Ishikawa (cell line): ENCODE measurements around the gene TAF4.

Experiments
- CEBPB ChIP-seq: IDR thresholded peaks from 2 replicates; pipeline ENCODE4 v1.6.1; 2012
- CREB1 ChIP-seq: IDR thresholded peaks from 2 replicates; pipeline ENCODE4 v1.6.1; 2012; ENCODE audit warnings: low read depth
- EGR1 ChIP-seq: IDR thresholded peaks from 2 replicates; pipeline ENCODE4 v1.6.1; 2012
- EP300 ChIP-seq: IDR thresholded peaks from 2 replicates; pipeline ENCODE4 v1.6.1; 2012; ENCODE audit warnings: borderline replicate concordance
- FOXM1 ChIP-seq: IDR thresholded peaks from 2 replicates; pipeline ENCODE4 v1.6.1; 2012; ENCODE audit warnings: low read depth, borderline replicate concordance
- MAX ChIP-seq: IDR thresholded peaks from 2 replicates; pipeline ENCODE4 v1.6.1; 2012
- NFIC ChIP-seq: IDR thresholded peaks from 2 replicates; pipeline ENCODE4 v1.6.1; 2012
- RAD21 ChIP-seq: IDR thresholded peaks from 2 replicates; pipeline ENCODE4 v1.6.1; 2012; ENCODE audit warnings: low read depth
- REST ChIP-seq: IDR thresholded peaks from 2 replicates; pipeline ENCODE4 v1.6.1; 2012; ENCODE audit warnings: low read depth, mild to moderate bottlenecking
- TAF1 ChIP-seq: IDR thresholded peaks from 2 replicates; pipeline ENCODE4 v1.6.1; 2012; ENCODE audit warnings: low read depth, mild to moderate bottlenecking
- TCF12 ChIP-seq: IDR thresholded peaks from 2 replicates; pipeline ENCODE4 v1.6.1; 2012; ENCODE audit warnings: low read depth
- TEAD4 ChIP-seq: IDR thresholded peaks from 2 replicates; pipeline ENCODE4 v1.6.1; 2012
- USF1 ChIP-seq: IDR thresholded peaks from 2 replicates; pipeline ENCODE4 v1.6.1; 2012
- YY1 ChIP-seq: IDR thresholded peaks from 2 replicates; pipeline ENCODE4 v1.6.1; 2012; ENCODE audit warnings: low read depth
- ZBTB7A ChIP-seq: IDR thresholded peaks from 2 replicates; pipeline ENCODE4 v1.6.1; 2012; ENCODE audit warnings: low read depth

TAF4 gene

GRCh38 chr20:61937963-61938838 lies 127.5 kb downstream of the TAF4 start:
- TF ChIP-seq USF1: no peak
- TF ChIP-seq YY1: no peak
- no peak for TF ChIP-seq EP300
- TF ChIP-seq TCF12: no peak
- TF ChIP-seq FOXM1: no peak
- TF ChIP-seq TEAD4: no peak

- no peak for TF ChIP-seq CREB1
- TF ChIP-seq EP300: no peak
- TF ChIP-seq TAF1: no peak
- TF ChIP-seq TCF12: no peak
- no peak for TF ChIP-seq RAD21
Measured at GRCh38 chr20:61937146-61937962, 128.3 kb downstream of the TAF4 start.

GRCh38 chr20:61936701-61937131 lies 129.0 kb downstream of the TAF4 start:
- TF ChIP-seq YY1: no peak
- no peak for TF ChIP-seq USF1
- TF ChIP-seq NFIC: no peak
- no peak for TF ChIP-seq CEBPB
- no peak for TF ChIP-seq FOXM1
- no peak for TF ChIP-seq ZBTB7A
- no peak for TF ChIP-seq EGR1
- no peak for TF ChIP-seq REST
- no peak for TF ChIP-seq RAD21
- no peak for TF ChIP-seq MAX
- TF ChIP-seq CREB1: no peak
- no peak for TF ChIP-seq EP300

GRCh38 chr20:61935926-61936700 lies 129.6 kb downstream of the TAF4 start:
- TF ChIP-seq REST (no peak), NFIC (no peak)

GRCh38 chr20:61934716-61935530 lies 130.8 kb downstream of the TAF4 start:
- TF ChIP-seq YY1 (no peak), MAX (no peak), CEBPB (no peak), EP300 (no peak), ZBTB7A (no peak), USF1 (no peak), NFIC (no peak), EGR1 (no peak), REST (no peak), TEAD4 (no peak), CREB1 (no peak), FOXM1 (no peak), TAF1 (no peak), TCF12 (no peak), RAD21 (no peak)
